ENCODE data around the gene CRYBG2.
"Not testable (repeated sequence)": the region's sequence is repeated elsewhere in the genome, so short reads cannot be mapped to it uniquely, and the experiment has no call there.

CRYBG2 gene

GRCh38 chr1:26321315-26322041, 32.5 kb downstream of the CRYBG2 start:
- peak; percentile 90 to 97 for DNase-seq (ENCODE audit: low read depth in 2 of 2)

- no peak for DNase-seq (ENCODE audit: low read depth in 2 of 2)
Observed at GRCh38 chr1:26320896-26321295, 33.0 kb downstream of the CRYBG2 start.

DNA sequence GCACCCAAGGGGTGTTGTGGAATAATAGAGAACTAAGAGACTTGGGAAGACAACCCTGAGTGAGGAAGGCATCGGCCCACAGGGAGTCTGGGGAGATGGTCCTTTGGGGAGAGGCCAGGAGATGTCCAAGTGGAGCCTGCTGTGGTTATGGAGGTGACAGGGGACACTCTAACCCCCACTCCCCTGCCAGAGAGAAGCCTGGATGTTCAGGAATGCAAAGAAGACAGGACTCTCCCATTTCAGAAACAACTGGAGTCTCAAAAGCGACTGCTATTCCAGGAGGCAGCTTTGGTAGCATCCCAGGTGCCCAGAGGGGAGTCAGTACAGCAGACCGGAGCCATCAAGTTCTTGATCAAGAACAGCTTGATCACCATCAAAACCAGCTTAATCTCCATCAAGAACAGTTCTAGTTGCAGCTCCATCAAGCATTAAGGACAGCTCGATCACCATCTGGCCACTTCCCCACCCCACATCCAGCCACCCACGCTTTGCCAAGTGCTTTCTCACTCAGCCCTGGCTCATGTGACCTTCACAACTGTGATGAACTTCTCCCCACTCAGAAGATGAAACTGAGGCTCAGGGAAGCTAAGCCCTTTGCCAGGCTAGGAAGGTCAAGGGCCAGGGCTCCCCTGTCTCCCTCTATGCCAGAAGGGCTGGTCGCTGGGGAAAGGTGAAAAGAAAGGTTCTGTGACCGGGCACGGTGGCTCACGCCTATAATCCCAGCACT, 35.4 kb downstream of the CRYBG2 start:
- DNase-seq (ENCODE audit: low read depth in 2 of 2), result no peak

GRCh38 chr1:26317612-26318337, 36.2 kb downstream of the CRYBG2 start, which contains the start of gene CD52:
Gene CD52 (plus strand): TSS chr1:26317958. CDS start chr1:26318018, 60 bp downstream.
- peak in 1 of 2 donors; percentile 53 for DNase-seq (ENCODE audit: low read depth in 2 of 2)

DNA sequence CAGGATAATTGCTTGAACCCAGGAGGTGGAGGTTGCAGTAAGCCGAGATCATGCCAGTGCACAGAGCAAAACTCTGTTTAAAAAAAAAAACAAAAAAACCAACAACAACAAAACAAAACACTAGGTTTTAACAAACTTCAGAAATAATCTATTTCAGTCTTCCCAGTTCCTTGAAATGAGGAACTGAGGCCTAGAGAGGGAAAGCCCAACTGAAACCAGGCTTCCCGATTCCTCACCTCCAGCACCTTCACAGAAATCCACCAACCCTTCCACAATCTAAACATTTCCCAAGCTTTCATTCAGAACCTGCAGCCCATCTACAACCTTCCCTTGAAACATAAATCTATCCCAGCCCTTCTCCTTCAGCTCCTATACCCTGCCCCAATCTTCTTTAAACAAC, 36.8 kb downstream of the CRYBG2 start:
- DNase-seq (ENCODE audit: low read depth in 2 of 2), result no peak

DNA sequence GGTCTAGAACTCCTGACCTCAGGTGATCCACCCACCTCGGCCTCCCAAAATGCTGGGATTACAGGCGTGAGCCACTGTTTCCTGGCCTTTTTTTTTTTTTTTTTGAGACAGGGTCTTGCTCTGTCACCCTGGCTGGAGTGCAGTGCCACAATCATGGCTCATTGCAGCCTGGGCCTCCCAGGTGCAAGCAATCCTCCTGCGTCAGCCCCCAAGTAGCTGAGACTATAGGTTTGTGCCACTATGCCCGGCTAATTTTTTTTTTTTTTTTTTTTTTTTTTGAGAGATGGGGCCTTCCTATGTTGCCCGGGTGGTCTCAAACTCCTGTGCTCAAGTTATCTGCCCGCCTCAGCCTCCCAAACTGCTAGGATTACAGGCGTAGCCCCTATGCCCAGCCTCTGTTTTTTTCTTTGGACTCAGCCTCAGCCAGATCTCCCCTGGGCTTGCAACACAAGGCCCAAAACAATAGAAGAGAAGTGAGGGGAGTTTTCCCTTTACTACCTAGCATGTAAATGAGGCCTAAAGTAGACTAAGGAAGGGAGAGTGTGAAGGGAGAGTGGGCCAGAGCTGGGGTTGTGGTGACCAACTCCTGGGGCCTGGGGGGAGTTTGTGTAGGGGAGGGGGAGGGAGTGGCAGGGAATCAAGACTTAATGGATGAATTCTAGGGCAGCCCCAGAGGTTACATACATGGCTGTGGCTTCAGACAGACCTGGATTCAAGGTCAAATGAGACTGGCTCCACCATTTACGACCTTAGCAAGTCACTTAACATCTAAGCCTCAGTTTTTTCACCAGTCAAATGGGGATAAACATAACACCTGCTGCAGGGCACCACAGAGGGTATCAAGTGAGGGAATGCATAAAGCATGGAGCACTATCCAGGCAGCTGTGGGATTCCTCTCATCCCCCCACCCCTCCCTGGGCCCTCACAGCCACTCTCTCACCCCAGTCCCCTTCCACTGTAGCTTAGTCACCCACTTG, 37.8 kb downstream of the CRYBG2 start:
- DNase-seq (ENCODE audit: low read depth in 2 of 2), result no peak

DNA sequence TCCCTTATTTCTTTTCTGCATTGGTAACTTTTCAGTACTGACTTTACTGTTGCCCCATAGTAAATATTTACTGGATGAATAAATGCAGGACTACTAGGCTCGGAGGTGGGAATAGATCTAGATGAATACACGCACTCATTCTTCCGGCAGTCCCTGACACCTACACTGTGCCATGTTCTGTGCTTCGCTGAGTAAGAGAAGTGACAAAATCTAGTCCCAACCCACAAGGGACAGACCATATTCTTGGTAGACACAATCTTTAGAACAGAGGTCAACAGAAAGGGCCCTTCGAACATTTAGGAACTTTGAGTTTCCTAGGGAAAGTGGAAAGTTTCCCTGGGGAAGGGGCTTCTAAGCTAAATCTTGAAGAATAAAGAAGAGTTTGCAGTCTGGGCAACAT, 39.4 kb downstream of the CRYBG2 start:
- DNase-seq (ENCODE audit: low read depth in 2 of 2), result no peak

- DNase-seq (ENCODE audit: low read depth in 2 of 2), result not testable (repeated sequence)
Observed at GRCh38 chr1:26307966-26308899, 45.7 kb downstream of the CRYBG2 start.

DNA sequence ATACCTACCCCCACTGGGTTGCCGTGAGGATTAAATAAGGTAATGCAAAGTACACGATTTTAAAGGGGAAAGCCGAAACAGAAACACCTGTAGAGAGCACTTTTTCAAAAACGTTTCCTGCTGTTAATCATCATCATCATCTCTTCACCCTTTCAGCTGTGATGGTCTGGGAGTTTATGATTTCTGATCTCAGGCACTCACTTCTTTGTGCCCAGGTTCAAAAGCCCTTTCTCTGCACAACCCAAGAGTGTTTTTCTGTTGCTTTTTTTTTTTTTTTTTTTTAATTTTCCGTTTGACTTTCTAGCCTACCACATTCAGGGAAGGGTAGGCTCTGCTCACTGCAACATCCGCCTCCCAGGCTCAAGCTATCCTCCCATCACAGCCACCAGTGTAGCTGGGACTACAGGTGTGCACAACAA, 46.6 kb downstream of the CRYBG2 start:
- no peak for DNase-seq (ENCODE audit: low read depth in 2 of 2)

DNA sequence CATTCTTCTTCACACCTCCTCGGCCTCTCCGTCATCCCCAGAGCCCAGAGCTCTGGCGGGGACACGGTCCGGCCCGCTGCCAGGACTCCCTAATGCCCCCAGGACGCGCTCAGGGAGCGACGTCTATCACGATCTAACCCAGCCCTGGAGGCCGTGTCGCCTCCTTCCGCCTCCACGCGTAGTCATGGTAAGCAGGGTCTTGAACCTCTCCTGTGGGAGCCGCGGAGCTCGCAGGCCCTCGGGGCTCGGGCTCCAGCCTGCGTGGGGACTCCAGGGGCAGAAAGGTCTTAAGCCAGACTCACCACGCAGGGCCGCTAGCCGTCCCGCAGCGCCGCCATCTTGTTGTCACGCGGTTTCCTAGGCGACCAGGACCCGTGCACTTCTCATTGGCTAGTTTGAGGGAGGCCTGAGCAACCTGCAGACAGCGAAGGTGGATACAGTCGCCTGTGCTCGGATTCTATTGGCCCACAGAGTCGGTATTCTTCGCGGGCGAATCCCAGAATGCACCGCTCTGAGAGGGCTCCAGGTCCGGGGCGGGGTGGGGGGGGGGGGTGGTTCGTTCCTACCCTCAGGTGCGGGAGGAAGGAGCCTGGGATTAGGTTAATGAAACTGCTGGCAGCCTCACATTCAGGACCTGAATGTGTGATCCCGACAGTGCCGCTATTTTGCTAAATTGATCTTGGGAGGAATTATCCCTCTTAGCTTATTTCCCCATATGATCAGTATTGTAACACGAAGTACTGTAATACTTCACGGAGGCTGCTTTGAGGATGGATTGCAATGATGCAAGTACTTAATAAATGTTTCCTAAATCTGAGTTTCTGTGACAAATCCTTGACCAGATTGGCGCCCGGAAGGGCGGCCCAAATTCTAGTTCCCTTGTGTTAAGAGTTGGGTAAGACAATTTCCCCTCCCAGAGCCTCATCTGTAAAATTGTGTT, 47.4 kb downstream of the CRYBG2 start, which contains the start of gene UBXN11:
Gene UBXN11 (minus strand): TSS at position 347 of the 940 bp plus-strand sequence. CDS start 3,753 bp downstream, outside the sequence.
- DNase-seq (ENCODE audit: low read depth in 2 of 2), result peak; percentile 76 to 77

- DNase-seq (ENCODE audit: low read depth in 2 of 2), result no peak
Observed at GRCh38 chr1:26305667-26306289, 48.2 kb downstream of the CRYBG2 start.

GRCh38 chr1:26302733-26303405, 51.1 kb downstream of the CRYBG2 start:
- DNase-seq (ENCODE audit: low read depth in 2 of 2), result no peak

DNA sequence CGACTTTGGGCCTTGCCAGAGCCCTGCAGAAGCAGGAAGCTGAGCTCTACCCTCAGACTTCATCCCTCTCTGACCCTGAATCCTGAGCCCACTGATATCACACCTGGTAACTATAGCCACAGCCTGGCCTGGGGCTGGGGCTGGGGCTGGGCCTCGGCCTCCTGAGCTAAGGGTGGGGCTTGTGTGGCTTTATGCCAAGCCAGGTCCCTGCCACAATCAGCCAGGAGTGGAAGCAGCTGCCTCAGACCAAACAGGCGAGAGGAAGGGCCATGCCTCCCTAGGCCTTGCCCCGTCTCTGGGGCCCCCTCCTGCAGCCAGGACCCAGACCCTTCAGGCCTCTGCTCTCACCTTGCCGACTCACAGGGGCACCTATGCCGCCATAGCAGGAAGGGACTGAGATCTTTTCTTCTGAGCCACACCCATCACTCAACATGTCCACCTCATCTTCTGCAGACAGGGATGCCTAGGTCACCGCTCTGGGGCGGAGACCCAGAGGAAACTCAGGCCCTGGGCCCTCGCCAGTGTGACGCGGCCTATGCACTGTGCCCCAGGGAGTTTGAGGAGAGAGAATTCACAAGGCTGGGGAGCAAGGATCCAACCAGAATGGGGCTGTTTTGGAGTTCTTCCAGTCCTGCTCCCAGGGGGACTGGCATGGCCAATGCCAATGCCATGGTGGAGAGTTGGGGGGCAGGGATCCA, 53.2 kb downstream of the CRYBG2 start:
- no peak for DNase-seq (ENCODE audit: low read depth in 2 of 2)

GRCh38 chr1:26297791-26298124, 56.2 kb downstream of the CRYBG2 start:
- DNase-seq (ENCODE audit: low read depth in 2 of 2), result no peak

- no peak for DNase-seq (ENCODE audit: low read depth in 2 of 2)
Observed at GRCh38 chr1:26297057-26297790, 56.7 kb downstream of the CRYBG2 start.

DNA sequence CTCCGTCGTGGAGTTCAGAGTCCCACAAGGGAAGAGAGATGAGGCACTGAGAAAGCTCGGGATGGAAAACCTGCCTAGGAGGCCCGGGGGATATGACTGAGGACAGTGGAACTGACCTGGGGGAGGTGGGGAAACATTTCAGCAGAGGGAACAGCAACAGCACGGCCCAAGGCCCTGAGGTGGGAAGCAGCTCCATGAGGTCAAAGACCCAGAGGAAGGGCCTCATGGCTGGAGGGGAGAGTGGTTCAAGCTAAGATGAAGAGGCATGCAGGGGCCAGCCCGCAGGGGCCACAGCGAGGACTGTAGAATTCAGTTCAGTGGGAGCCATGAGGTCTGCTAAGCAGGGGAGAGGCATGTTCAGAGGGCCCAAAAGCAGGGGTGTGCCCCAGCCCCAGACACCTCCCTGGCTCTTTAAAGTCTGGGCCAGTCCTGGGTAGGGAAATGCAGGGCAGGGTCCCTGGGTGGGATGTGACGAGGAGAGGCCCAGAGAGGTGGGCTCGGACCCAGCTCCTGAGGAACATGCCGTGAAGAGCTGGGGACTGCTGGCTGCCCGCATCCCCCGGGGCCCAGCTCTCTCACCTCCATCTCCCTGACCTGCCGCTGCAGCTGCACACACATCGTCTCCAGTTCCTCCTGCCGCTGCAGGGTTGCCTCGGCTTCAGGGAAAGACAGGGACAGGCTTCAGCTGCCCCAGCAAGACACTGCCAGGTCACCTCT, 57.4 kb downstream of the CRYBG2 start:
- DNase-seq (ENCODE audit: low read depth in 2 of 2), result no peak
